GM10266 (cell line): ENCODE measurements around the gene TUBG2.
A peak's percentile ranks its signal among the peaks of the same experiment; 100 is the strongest.

ENCODE experiments used
- DNase-seq: peaks from one replicate; pipeline ENCODE4 v3.0.0; 2012; ENCODE audit errors: extremely low spot score
- CTCF ChIP-seq: IDR thresholded peaks from 2 replicates; pipeline ENCODE4 v1.5.1; 2012; ENCODE audit warnings: mild to moderate bottlenecking, low read depth; ENCODE audit not compliant: control insufficient read depth, insufficient read depth; ENCODE audit errors: missing control alignments

Gene TUBG2

GRCh38 chr17:42681976-42682721, 23.1 kb downstream of the TUBG2 start, which contains the start of gene CNTNAP1:
CNTNAP1 (plus strand) TSS chr17:42682531; CDS start chr17:42682830, 299 bp downstream.
- TF ChIP-seq CTCF, result no peak
- DNase-seq, result peak; percentile 82

GRCh38 chr17:42682722-42683403, 23.8 kb downstream of the TUBG2 start:
- peak; percentile 58 for DNase-seq
- no peak for TF ChIP-seq CTCF

GRCh38 chr17:42683407-42684034, 24.4 kb downstream of the TUBG2 start:
- DNase-seq, result peak; percentile 65
- TF ChIP-seq CTCF, result no peak

GRCh38 chr17:42684929-42685556, 26.0 kb downstream of the TUBG2 start:
- DNase-seq, result no peak
- no peak for TF ChIP-seq CTCF

- no peak for TF ChIP-seq CTCF
- no peak for DNase-seq
These were observed 26.7 kb downstream of the TUBG2 start for GRCh38 chr17:42685831-42686230.

- DNase-seq, result no peak
These were observed 27.5 kb downstream of the TUBG2 start for GRCh38 chr17:42686520-42687128.

More at GRCh38 chr17:42686520-42687128, 27.5 kb downstream of the TUBG2 start:
- TF ChIP-seq CTCF, result no peak
